GM21381 (cell line): ENCODE data around the gene PDXK.

Experiments used
- ATAC-seq: cut with Tn5 transposase; IDR thresholded peaks from one replicate; pipeline ENCODE4 v1.9.1; 2021; ENCODE audit warnings: mild to moderate bottlenecking, moderate library complexity; ENCODE audit not compliant: unreplicated experiment

The PDXK gene

DNA sequence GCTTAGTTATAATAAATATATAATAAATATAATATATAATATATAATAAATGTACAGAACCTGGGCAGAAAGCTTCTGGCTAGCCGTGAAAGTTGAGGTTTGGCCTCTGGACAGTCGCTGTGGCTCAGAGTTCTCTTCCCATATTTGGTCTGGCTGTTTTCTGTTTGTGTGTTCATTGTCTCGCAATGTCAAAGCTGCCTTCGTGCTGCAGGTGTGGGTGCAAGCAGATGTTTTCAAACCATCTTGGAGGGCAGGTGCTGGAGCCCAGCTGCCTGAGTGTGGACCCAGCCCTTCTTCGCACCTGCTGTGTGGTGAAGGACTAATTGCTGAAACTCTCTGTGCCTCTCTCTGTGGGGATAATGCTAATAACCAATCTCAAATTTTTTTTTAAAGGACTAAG lies 60.7 kb downstream of the PDXK start:
- no peak for ATAC-seq

DNA sequence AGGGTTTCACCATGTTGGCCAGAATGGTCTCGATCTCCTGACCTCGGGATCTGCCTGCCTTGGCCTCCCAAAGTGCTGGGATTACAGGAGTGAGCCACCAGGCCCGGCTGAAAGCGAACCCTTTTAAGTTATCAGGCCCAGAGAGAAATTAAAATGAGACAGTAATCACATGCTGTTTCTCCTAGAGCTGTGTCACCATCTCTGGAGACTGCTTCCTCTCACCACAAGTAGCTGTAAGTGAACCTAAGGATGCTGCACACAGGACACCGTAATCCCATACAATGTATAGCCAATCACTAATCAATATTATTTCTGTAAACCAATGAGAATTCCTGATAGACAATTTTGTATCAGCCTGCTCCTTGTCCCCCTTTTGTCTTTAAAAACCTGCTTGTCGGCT lies 62.9 kb downstream of the PDXK start:
- no peak for ATAC-seq

DNA sequence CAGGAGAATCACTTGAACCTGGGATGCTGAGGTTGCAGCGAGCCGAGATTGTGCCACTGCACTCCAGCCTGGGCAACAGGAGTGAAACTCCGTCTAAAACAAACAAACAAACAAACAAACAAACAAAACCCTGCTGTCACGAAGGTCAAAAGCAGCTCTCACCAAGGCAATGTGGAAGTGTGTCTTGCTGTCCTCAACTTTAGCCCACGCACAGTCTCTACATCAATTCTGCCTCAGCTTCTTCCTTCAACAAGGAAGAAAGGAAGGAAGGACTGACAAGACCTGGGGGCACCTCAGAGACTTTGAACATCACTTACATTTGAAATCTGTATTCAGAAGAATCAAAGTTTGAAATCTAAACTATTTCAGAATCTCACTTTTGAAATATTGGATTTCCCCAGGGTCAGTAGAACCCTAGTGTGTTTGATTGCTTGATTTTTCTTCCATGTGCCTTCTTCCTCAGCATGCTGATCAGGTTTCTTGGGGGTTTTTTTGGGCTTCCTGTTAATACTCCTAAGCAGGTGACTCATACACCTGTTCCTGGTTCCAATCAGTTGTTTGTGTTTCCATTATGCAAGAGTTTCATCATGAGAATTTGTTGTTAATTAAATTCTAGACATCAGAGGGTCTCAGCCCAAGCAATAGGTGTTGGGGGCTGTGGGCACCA lies 63.6 kb downstream of the PDXK start:
- ATAC-seq, result no peak

DNA sequence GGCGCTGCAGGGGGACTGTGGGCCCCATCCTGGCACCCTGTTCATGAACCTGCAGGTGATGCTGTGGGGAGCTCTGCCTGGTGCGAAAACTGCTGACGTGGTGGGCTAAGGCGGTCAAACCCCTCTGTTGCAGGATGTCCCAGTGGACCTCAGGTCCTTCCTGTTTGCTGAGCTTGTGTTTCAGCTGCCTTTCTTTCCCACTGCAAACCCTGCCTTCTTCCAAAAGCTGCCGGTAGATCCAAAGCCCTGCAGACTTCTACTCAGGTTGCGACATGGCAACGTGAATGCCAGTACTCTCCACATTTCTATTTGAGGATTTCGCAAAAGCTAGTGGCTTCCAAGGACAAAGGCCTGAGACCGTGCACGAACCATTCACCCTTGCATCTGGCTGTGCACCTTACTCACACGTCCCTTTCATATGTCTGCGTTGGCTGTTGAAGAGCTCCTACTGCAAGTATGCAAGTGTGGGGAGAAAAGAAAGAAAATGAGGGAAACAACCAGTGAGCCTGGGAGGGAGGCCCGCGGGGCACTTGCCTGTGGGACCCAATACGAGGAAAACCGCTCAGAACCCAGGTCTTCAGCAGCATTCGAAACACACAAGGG lies 64.3 kb downstream of the PDXK start:
- no peak for ATAC-seq

DNA sequence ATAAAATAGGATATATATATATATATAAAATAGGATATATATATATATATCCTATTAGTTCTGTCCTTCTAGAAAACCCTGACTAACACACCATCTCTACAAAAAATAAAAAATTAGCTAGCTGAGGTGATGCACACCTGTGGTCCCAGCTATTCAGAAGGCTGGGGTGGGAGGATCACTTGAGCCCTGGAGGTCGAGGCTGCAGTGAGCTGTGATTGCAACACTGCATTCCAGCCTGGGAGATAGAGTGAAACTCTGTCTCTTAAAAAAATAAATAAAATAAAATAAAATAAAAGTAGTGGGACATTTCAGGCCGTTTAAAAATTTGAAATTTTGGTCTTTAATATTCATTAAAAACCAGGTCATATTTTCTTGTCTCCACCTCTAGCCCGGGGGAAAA lies 66.2 kb downstream of the PDXK start:
- ATAC-seq, result no peak

DNA sequence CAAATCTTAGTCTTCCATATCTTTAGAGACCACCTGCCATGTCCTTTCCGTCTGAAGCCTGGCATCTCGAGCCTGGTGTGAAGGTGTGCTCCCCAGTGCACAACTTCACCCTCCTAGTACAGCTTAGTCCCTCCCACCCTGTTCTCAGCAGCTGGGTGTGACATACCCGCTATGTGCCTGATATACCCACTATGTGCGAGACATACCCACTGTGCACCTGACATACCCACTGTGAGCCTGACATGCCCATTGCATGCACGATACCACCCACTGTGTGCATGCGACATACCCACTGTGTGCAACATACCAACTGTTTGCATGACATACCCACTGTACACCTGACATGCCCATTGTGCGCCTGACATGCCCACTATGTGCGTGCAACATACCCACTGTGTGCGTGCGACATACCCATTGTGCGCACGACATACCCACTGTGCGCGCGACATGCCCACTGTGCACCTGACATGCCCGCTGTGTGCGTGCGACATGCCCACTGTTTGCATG lies 67.4 kb downstream of the PDXK start:
- no peak for ATAC-seq

DNA sequence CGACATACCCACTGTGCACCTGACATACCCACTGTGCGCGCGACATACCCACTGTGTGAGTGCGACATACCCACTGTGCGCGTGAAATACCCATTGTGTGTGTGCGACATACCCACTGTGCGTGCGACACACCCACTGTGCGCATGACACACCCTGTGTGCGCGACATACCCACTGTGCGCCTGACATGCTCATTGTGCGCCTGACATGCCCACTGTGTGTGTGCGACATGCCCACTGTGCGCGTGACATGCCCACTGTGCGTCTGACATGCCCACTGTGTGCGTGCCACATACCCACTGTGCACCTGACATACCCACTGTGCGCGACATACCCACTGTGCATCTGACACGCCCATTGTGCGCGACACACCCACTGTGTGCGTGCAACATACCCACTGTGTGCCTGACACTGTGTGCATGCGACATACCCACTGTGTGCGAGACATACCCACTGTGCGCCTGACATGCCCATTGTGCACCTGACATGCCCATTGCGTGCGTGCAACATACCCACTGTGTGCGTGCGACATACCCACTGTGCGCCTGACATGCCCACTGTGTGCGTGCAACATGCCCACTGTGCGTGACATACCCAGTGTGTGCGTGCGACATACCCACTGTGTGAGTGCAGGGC lies 68.0 kb downstream of the PDXK start:
- no peak for ATAC-seq

DNA sequence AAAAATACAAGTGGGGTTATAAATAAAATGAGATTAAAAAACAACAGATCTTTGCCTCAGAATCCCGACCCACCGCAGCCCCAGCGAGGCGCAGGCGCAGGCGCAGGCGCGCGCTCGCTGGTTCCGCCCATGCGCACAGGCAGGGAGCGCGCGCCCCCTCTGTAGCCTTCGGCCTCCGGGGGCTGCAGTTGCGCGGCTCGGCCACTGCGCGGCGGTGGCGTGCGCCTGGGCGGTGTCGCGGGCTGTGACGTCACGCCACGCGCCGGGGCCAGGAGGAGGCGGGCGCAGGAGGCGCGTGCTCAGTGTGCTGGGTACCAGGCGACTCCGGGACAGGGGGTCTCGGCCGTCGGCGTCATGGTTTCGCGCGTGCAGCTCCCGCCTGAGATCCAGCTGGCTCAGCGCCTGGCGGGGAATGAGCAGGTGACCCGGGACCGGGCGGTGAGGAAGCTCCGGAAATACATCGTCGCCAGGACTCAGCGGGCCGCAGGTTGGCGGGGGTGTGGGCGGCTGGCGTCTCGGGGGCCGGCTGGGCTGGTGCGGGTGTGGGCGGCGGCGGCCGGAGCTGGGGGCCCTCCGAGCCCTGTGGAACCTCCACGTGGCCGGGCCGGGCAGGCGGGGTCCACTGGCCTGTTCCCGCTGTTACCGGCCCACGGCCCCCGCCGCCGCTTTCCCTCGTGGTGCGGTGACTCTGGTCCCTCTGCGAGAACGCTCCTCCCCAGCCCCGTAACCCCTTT lies 70.5 kb downstream of the PDXK start, which contains the start of gene RRP1:
RRP1 (plus strand) TSS at position 302 of the 734 bp plus-strand sequence; CDS start at position 355, 53 bp downstream.
- peak; percentile 86 for ATAC-seq

DNA sequence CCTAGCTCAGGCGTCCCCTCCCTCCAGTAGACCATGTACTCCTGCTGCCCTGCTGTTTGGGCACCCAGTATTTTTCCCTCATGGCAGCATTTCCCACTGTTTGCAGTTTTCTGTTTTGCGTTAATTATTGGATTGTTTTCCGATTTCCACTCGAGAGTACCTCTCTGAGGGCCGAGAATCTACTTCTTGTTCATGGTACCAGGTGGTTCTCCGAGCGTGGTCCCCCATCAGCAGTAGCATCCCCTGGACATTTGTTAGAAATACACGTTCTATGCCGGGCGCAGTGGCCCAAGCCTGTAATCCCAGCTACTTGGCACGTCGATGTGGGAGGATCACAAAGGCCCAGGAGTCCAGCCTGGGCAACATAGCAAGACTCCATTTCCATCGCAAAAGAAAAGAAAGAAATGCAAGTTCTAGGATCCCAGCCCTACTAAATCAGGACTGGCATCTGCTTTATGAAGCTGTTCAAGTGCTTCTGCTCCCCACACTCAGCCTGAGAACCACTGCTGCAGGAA lies 71.1 kb downstream of the PDXK start:
- ATAC-seq, result no peak

DNA sequence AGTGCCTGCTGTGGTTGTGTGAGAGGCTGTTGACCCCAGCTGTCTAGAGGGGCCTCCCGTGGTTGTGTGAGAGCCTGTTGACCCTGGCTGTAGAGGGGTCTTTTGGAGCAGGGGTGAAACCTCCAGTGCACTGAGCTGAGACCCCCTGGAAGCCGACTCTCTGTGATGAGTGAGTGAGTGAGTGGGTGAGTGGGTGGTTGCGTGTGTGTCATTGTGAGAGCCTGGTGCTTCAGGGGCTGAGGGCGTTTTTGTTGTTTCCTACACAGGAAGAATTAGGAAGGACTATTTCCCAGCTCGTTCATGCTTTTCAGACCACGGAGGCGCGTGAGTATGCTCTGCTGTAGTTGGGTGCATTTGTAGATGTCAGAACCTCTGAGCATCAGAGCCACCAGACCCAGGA lies 73.5 kb downstream of the PDXK start:
- ATAC-seq, result no peak

DNA sequence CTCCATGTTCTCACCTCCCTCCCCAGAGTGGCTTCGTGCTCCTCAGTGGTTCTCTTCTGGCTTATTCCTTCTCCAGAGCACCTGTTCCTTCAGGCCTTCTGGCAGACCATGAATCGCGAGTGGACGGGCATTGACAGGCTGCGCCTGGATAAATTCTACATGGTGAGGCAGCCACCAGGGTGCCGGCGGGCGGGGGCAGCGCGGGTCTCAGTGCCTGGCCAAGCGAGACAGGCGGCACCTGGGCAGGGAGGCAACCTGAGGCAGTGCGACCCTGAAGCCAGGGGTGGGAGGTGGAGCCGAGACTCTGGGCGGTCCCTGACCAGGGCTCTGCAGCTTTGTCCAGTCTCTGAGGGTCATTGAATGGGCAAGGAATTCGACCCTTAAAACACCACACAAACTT lies 74.3 kb downstream of the PDXK start:
- no peak for ATAC-seq

DNA sequence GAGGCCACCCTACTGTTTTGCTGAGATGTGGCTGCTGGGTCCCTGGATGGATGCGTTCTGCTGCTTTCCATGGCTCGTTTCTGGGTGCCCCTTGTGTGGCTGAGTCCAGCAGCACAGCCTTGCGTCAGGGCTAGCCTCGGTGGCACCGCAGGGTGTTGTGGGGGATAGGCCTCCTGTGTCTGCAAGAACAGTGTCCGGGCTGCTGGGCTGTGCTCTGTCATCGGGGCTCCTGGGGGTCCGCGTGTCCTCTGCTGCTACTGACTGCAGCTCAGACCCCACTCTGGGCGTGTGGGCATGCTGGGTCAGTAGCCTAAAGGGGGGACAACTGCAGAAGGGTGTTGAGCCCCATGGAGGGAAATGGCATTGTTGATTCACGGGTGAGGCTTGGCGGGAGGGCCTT lies 75.4 kb downstream of the PDXK start:
- no peak for ATAC-seq

DNA sequence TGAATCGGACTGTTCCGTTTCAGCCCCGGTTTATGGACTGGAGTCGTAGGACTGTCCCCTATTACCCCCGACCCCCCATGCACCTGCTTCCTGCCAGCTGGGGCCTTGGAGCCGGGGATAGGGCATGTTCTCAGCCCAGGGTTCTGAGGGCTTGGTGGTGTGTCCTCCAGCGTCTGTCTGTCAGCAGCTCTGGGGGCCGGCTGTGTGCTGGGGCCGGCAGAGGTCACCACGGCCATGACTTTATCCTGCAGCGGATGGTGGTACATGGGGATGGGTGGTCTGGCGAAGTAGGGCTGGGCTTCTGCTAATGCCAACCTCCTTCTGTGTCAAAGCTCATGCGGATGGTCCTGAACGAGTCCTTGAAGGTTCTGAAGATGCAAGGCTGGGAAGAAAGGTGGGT lies 75.9 kb downstream of the PDXK start:
- no peak for ATAC-seq

DNA sequence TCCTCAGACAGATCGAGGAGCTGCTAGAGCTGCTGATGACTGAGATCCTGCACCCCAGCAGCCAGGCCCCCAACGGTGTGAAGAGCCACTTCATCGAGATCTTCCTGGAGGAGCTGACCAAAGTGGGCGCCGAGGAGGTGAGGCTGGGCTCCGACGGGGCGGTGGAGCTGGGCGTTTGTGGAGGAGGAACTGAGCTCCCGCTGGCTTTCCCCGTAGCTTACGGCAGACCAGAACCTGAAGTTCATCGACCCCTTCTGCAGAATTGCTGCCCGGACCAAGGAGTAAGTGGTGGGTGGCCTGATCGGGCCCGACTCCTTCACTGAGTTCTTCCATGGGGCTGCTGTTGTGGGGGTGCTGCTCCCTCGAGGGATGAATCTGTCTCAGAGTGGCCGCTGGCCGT lies 78.5 kb downstream of the PDXK start:
- no peak for ATAC-seq

DNA sequence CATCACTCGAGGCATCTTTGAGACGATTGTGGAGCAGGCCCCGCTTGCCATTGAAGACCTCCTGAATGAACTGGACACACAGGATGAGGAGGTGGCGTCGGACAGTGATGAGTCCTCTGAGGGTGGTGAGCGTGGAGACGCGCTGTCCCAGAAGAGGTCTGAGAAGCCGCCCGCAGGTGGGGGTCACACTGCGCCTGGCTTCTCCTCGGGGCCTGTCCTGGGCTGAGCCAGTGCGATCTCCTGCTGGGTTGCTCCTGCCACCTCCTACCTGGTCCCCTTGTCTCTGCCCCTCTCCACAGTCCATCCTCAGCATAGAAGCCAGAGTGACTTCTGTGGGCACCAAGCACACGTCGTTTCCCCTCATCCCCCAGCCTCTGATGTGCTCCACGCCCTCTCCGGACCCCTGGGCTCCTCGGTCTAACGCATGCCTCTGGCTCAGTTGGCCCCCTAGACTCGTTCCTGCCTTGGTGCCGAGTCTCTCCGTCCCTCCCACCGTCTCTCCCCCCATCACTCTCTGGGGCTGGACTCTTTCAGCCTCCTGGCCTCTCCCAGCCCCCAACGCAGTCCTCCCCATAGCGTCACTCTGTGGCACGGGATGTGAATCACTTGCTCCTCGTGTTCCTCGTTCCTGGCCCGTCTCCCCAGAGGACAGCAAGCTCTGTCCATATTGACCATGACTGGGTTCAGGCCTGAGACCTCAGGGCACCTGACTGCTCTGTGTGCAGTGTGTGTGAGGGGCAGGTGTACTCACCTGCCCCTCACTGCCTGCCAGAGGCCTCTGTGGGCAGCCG lies 79.2 kb downstream of the PDXK start:
- ATAC-seq, result no peak

DNA sequence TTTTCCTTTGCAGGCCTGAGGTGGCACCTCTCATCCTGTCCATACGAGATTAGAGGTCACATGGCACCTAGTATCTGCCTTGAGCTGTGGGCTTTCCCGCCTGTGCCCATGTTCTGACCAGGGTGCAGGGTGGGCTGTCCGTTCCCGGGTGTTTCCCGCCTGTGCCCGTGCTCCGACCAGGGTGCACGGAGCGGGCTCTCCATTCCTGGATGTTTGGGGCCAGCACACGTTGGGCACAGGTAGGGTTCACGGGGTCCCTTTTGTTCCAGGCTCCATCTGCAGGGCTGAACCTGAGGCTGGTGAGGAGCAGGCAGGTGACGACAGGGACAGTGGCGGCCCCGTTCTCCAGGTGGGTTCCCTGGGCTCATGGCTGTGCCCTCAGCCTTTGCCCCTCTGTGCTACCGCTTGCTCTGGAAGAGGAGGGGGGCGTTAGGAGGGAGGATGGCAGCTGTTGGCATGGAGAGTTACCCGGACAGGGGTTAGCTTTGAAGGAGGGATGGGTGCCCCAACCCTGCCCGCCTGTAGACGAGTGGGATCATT lies 80.4 kb downstream of the PDXK start:
- ATAC-seq, result no peak

DNA sequence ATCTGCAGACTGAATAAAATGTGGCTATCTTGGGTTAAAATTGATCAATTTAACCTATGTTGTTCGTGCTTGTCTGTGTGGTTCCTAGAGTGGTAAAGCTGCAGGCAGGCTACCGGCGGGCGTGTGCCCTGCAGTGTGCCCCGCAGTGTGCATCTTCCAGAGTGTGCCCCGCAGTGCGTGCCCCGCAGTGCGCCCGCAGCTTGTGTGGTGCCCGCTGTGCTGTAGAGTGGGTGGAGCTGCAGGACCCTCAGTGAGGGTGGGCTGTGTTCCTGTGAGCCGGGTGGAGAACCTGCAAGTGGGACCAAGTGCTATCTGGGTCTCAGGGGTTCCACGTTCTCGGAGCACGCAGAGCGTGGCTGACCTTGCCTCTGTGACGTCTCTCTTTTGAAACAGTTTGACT lies 81.2 kb downstream of the PDXK start:
- no peak for ATAC-seq

DNA sequence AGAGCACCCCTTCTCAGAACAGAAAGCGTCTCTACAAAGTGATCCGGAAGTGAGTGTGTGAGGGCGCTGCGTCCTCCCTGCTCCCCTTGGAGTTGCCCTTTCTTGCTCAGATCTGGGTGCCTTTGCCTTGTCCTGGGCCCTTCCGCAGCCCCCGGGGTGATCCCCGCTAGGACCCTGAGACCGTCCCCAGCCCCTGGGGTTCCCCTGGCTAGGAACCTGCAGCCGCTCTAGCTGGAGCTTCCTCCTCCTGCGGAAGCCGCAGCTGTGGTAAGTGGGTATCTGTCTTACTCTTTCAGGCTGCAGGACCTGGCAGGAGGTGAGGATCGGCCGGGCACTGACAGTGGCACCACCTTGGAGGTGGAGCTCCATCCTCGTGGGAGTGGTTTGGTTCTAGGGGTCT lies 81.6 kb downstream of the PDXK start:
- no peak for ATAC-seq

DNA sequence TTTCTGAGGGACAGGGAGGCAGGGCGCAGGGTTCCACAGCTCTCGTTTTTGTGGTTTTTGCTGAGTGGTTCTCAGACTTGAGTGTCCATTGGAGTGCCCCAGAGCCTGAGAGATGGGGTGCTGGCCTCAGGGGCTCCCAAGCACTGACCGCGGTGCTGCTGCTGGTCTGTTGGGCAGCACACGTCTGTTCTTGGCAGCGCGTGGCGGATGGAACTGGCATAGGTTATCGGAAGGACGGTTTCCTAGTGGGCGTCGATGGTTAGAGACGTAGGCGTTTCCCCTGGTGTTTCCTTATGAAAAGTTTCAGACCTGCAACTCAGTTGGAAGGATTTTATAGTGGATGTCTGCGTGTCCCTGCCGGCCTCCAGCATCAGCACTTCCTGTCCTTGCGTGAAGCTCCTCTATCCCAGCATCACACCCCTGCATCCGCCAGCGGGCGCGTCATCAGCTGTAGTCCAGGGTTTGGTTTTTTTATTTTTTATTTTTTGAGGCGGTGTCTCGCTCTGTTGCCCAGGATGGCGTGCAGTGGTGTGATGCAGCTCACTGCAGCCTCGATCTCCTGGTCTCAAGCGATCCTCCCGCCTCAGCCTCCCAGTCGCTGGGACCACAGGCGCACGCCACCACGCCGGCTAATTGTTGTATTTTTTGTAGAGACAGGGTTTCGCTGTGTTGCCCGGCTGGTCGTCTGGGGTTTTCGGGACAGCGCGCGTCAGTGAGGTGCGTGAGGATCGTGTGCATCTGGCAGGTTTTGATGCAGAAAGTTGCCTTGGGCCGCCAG lies 82.3 kb downstream of the PDXK start:
- no peak for ATAC-seq
